ENCODE results near the gene ST3GAL5.

- TF ChIP-seq CTCF (IDR thresholded peaks at IDR 0.05; ENCODE audit: insufficient read depth, low read depth, low read length), result no peak
- no peak for TF ChIP-seq EZH2 (IDR thresholded peaks at IDR 0.05; ENCODE audit: insufficient read depth, low read length)
Observed at GRCh38 chr2:85791704-85792565, 96.9 kb downstream of the ST3GAL5 start.

All from astrocyte (in vitro differentiated cells and primary cell).